Measurements from ENCODE around the gene MACROD2.

MACROD2 gene

DNA sequence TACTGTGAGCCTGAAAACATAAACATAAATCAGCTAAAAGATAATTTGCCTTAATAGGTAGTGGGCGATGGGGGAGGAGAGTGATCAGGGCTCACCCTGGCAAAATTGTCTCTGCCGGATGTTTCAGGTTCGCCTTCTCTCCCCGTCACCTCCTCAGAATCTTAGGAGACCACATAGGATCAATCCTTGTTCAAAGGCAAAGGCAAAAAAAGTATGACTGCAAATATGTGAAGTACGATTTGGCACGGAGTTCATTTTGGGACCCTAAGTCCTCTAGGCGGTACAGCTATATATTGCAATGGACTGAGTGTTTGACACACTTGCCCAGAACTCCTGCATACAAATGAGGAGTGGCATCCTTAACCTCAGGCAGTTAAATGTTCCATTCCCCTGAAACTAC is 991.3 kb downstream of the MACROD2 start:
- DNase-seq = no peak
- H3K27me3 ChIP-seq = no peaks in the 10 kb centered on the region
- H3K4me1 ChIP-seq = no peaks in the 10 kb centered on the region
- H3K36me3 ChIP-seq = no peaks in the 10 kb centered on the region
- H3K9me3 ChIP-seq = no peaks in the 10 kb centered on the region
- H3K4me3 ChIP-seq (ENCODE audit: low read depth, low read length) = no peak overlapping the region
- TF ChIP-seq, protein P1, sequence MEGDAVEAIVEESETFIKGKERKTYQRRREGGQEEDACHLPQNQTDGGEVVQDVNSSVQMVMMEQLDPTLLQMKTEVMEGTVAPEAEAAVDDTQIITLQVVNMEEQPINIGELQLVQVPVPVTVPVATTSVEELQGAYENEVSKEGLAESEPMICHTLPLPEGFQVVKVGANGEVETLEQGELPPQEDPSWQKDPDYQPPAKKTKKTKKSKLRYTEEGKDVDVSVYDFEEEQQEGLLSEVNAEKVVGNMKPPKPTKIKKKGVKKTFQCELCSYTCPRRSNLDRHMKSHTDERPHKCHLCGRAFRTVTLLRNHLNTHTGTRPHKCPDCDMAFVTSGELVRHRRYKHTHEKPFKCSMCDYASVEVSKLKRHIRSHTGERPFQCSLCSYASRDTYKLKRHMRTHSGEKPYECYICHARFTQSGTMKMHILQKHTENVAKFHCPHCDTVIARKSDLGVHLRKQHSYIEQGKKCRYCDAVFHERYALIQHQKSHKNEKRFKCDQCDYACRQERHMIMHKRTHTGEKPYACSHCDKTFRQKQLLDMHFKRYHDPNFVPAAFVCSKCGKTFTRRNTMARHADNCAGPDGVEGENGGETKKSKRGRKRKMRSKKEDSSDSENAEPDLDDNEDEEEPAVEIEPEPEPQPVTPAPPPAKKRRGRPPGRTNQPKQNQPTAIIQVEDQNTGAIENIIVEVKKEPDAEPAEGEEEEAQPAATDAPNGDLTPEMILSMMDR (IDR thresholded peaks at IDR 0.05; ENCODE audit: low read depth, low read length) = no peak

DNA sequence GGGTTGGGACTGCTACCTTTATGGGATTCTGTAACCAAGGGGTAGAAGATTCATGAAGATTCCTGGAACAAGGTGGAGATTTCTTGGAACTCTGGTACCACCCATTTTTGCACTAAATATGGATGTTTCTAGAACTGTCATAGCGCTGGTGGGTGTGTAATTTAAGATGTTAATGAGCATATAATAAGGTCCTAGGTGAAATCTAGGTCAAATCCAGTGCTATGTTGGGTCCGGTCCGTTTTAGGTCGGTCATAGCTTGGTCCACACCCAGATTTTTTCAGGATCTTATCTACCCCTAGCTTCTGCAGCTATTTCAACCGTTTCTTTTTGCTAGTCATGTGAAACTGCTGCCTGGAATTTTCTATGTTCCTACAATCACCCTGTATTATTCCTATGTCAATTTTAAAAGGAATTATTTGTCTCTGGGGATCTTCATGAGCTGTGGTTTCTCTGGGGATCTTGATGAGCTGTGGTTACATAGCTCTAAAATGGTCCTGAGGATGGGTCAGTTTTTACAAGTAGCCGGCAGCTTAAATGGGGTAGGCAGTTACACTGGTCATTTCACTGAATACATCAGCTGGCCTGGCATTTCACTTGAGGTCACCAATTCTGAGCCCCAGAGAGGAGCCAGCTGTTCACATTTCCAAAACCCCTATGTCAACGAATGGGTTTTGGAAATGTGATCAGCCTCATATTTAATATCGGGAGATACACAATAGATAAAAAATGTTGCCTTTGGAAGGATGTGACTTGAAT is 994.4 kb downstream of the MACROD2 start:
- H3K4me3 ChIP-seq (ENCODE audit: low read depth, low read length) = no peak overlapping the region
- H3K4me1 ChIP-seq = no peaks in the 10 kb centered on the region
- no peak for DNase-seq
- TF ChIP-seq, protein P1 (IDR thresholded peaks at IDR 0.05; ENCODE audit: low read depth, low read length) = no peak
- H3K9me3 ChIP-seq = no peaks in the 10 kb centered on the region
- H3K36me3 ChIP-seq = no peaks in the 10 kb centered on the region
- H3K27me3 ChIP-seq = no peaks in the 10 kb centered on the region

DNA sequence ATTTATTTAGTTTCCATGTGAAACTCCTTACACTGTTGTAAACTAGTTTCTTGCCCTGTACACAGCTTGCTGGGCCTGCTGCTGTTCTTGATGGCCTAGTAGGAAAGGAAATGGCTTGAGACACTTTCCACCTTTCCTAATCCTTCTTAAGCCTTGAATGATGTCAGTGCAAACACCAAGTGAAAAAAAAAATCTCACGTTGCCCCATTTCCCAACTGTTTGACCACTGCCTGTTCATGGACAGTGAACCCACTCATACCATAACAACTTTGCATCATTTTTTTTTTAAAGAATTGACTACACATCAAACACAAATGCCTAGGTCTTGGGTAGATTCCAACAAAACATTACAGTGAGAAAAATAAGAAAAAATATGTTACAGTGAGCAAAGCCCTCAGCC is 995.7 kb downstream of the MACROD2 start:
- Histone ChIP-seq H3K4me1 (no peaks in the 10 kb centered on the region), H3K27me3 (no peaks in the 10 kb centered on the region), H3K36me3 (no peaks in the 10 kb centered on the region), H3K4me3 (ENCODE audit: low read depth, low read length) (no peak overlapping the region), H3K9me3 (no peaks in the 10 kb centered on the region)
- DNase-seq = no peak
- TF ChIP-seq, protein P1 (IDR thresholded peaks at IDR 0.05; ENCODE audit: low read depth, low read length) = no peak

DNA sequence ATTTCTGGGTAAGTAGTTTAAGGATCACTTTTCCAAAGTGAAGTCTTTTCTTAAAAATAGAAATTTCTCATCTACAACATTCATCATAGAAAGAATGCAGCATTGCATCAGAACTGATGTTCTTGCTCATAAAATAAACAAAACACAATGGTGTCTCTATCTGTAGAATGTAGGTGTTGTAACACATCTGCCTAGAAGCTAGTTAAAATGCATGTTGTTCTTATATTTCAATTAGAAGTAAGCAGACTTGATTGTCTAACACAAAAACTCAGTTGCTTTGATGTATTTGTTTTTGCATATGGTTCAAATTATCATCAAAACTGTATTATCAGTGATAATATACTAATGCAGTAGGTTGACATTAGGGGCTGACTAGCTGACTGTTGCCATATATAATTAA is 996.8 kb downstream of the MACROD2 start:
- H3K4me1 ChIP-seq = no peaks in the 10 kb centered on the region
- H3K36me3 ChIP-seq = no peaks in the 10 kb centered on the region
- H3K4me3 ChIP-seq (ENCODE audit: low read depth, low read length) = no peak overlapping the region
- no peak for DNase-seq
- no peaks in the 10 kb centered on the region for H3K9me3 ChIP-seq
- no peaks in the 10 kb centered on the region for H3K27me3 ChIP-seq
- TF ChIP-seq, protein P1 (IDR thresholded peaks at IDR 0.05; ENCODE audit: low read depth, low read length) = no peak

DNA sequence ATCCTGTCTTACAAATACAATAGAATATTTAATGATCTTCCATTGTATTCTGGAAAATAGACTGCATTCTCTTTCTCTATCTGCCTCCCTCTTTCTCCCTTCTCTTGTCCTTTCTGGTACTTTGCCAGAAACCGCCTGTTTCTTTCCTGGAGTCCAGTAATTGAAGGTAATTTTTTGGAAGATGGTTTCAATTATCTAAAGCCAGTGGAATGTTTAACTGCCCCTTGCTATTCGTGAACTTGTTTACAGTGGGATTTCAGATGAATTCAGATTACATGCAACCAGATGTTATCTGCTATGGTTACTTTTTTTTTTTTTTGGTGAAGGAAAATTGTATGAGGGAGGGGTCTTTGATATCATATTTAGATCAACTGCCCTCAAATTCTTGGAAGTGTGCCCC is 997.6 kb downstream of the MACROD2 start:
- Histone ChIP-seq H3K4me3 (ENCODE audit: low read depth, low read length) (no peak overlapping the region), H3K9me3 (no peaks in the 10 kb centered on the region), H3K27me3 (no peaks in the 10 kb centered on the region), H3K4me1 (peaks cover 5% of the 10 kb centered on the region), H3K36me3 (no peaks in the 10 kb centered on the region)
- TF ChIP-seq, protein P1 (IDR thresholded peaks at IDR 0.05; ENCODE audit: low read depth, low read length) = no peak
- DNase-seq = peak; percentile 24

DNA sequence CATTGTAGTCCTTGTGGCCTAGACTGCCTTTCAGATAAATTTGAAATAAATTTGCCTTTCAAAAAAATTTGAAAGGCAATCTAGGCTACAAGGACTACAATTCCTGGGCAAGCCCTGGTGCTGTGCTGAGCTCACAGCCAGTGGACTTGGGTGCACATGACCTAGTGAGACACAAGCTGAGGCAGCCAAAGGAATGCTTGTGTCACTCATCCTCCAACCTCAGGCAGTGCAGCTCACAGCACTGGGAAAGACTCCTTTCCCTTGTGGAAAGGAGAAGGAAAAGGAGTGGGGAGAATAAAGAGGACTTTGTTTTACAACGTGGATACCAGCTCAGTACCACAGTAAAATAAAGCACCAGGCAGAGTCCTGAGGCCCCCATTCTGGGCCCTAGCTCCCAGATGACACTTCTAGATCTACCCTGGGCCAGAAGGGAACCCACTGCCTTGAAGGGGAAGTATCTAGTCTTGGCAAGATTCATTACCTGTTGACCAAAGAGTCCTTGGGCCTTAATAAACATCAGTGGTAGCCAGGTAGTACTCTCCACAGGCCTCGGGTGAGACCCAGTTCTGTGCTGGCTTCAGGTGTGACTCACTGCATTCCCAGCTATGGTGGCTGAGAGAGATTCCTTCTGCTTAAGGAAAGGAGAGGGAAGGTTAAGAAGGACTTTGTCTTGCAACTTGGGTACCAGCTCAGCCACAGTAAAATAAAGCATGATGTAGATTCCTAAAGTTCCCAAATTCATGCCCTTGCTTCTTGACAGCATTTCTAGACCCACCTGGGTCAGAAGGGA is 1001.8 kb downstream of the MACROD2 start:
- Histone ChIP-seq H3K9me3 (no peaks in the 10 kb centered on the region), H3K4me1 (peaks cover 6% of the 10 kb centered on the region), H3K36me3 (no peaks in the 10 kb centered on the region), H3K4me3 (ENCODE audit: low read depth, low read length) (no peak overlapping the region), H3K27me3 (no peaks in the 10 kb centered on the region)
- no peak for DNase-seq
- TF ChIP-seq, protein P1 (IDR thresholded peaks at IDR 0.05; ENCODE audit: low read depth, low read length) = no peak
